H1 (cell line): ENCODE results near the gene PDE4D.

Experiments used
- EZH2 ChIP-seq: fragments of 200-600 bp; sonication (generic); IDR thresholded peaks from 2 replicates; pipeline ENCODE4 v1.7.1; 2012; ENCODE audit warnings: low read depth, mild to moderate bottlenecking, moderate library complexity, low read length, inconsistent platforms; ENCODE audit not compliant: severe bottlenecking
- GABPA ChIP-seq: IDR thresholded peaks from 2 replicates; pipeline ENCODE4 v1.6.1; 2011; ENCODE audit warnings: mild to moderate bottlenecking, low read length, moderate library complexity, borderline replicate concordance; ENCODE audit not compliant: insufficient read depth
- JUN ChIP-seq: IDR thresholded peaks from 2 replicates; pipeline ENCODE4 v1.6.1; 2011; ENCODE audit warnings: low read depth, mild to moderate bottlenecking, improper control_type of control experiment, low read length
- POLR2A ChIP-seq, 2 experiments: IDR thresholded peaks; 1 replicate in 1 of 2; 2 replicates in 1 of 2; pipeline ENCODE4 v1.6.1; 2011; ENCODE audit warnings: low read depth in 2 of 2, low read length in 2 of 2, mild to moderate bottlenecking in 2 of 2; ENCODE audit errors: control extremely low read depth in 1 of 2
- SAP30 ChIP-seq: fragments of 300-600 bp; sonication (generic); IDR thresholded peaks from 2 replicates; pipeline ENCODE4 v1.7.1; 2012; ENCODE audit warnings: low read length, moderate library complexity, mild to moderate bottlenecking, inconsistent platforms; ENCODE audit not compliant: insufficient read depth, insufficient replicate concordance
- TAF1 ChIP-seq: IDR thresholded peaks from 2 replicates; pipeline ENCODE4 v1.6.1; 2011; ENCODE audit warnings: mild to moderate bottlenecking, low read depth, low read length
- YY1 ChIP-seq: IDR thresholded peaks from 2 replicates; pipeline ENCODE4 v1.6.1; 2011; ENCODE audit warnings: low read depth, mild to moderate bottlenecking, low read length
- TF ChIP-seq, protein P1 (sequence below), 3 experiments: IDR thresholded peaks; 1 replicate in 2 of 3; 2 replicates in 1 of 3; pipeline versions ENCODE4 v1.5.1 to v1.6.1; 2011; ENCODE audit warnings: low read length in 3 of 3, mild to moderate bottlenecking in 3 of 3, inconsistent platforms in 2 of 3, low read depth in 1 of 3, moderate library complexity in 1 of 3; ENCODE audit not compliant: insufficient read depth in 1 of 3; ENCODE audit errors: control extremely low read depth in 1 of 3

DNA sequence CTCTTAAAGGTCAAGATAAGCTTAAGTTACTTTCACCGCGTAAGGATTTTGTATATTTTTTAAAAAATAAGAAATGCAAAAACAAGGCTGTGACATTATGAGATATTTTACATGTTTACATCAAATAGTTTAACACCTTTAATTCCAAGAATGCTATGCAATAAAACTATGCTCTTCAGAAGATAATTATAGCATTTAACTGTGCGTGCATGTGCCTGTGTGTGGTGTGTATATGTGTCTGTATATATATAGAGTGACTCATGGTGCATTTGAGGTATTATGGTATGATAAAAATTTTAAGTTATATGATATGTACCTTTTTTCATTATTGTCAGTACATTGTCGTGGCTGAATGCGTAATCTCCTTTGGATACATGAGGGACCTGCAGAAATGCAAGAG lies 539.3 kb downstream of the PDE4D start:
- TF ChIP-seq, protein P1, sequence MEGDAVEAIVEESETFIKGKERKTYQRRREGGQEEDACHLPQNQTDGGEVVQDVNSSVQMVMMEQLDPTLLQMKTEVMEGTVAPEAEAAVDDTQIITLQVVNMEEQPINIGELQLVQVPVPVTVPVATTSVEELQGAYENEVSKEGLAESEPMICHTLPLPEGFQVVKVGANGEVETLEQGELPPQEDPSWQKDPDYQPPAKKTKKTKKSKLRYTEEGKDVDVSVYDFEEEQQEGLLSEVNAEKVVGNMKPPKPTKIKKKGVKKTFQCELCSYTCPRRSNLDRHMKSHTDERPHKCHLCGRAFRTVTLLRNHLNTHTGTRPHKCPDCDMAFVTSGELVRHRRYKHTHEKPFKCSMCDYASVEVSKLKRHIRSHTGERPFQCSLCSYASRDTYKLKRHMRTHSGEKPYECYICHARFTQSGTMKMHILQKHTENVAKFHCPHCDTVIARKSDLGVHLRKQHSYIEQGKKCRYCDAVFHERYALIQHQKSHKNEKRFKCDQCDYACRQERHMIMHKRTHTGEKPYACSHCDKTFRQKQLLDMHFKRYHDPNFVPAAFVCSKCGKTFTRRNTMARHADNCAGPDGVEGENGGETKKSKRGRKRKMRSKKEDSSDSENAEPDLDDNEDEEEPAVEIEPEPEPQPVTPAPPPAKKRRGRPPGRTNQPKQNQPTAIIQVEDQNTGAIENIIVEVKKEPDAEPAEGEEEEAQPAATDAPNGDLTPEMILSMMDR (IDR thresholded peaks at IDR 0.05; ENCODE audit: control extremely low read depth in 1 of 3, insufficient read depth in 1 of 3, low read depth in 1 of 3, low read length in 3 of 3): no peak
- TF ChIP-seq TAF1: no peak
- no peak for TF ChIP-seq POLR2A (IDR thresholded peaks at IDR 0.05; ENCODE audit: control extremely low read depth in 1 of 2, low read depth in 2 of 2, low read length in 2 of 2)
- TF ChIP-seq EZH2: no peak
- TF ChIP-seq JUN: no peak
- no peak for TF ChIP-seq GABPA
- TF ChIP-seq YY1: no peak
- TF ChIP-seq SAP30: no peak
